ENCODE data around the gene SCN5A.

Gene SCN5A

DNA sequence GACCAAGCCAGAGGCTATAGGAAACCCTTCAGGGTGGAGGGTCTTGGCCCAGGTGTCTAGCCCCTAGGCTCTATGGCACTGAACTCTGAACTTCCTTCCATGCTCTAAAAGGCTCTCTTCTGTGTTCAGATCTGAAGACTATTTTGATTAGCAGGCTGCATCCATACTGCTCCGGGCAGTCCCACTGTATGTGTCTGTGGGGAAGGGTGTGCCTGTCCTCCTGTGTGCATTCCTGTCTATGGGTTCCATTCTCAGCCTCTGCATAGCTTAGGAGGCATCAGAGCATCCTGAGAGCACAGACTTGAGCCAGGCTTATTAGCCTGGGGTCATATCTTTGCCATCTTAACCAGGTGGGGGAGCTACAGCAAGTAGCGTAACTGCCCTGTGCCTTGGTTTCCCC is 115.3 kb downstream of the SCN5A start:
- Histone ChIP-seq H3K18ac (ENCODE audit: low read length) (no peak overlapping the region), H2BK120ac (ENCODE audit: low read depth, low read length) (no peak overlapping the region), H3K27ac (ENCODE audit: low read depth, low read length) (no peak overlapping the region), H2BK5ac (ENCODE audit: low read length) (no peak overlapping the region), H4K8ac (ENCODE audit: low read depth, low read length) (no peak overlapping the region), H3K4me1 (ENCODE audit: control insufficient read depth, low read depth, low read length) (peaks cover 11% of the 10 kb centered on the region), H3K79me2 (ENCODE audit: control insufficient read depth, insufficient read depth, low read length) (no peaks in the 10 kb centered on the region), H3K56ac (ENCODE audit: low read length) (peak overlapping the region; percentile 15), H4K5ac (ENCODE audit: low read length) (no peak overlapping the region), H3K79me1 (ENCODE audit: low read length) (no peaks in the 10 kb centered on the region), H2BK15ac (replicated peaks; ENCODE audit: low read depth) (no peak overlapping the region), H3K36me3 (ENCODE audit: control insufficient read depth, insufficient read depth, low read length) (peaks cover 2% of the 10 kb centered on the region), H3K4me2 (ENCODE audit: low read length) (no peak overlapping the region), H3K4me3 (ENCODE audit: low read length) (no peak overlapping the region), H2AK5ac (ENCODE audit: low read length) (no peak overlapping the region), H3K4ac (ENCODE audit: low read depth, low read length) (no peak overlapping the region), H3K9ac (ENCODE audit: low read length) (no peak overlapping the region), H3K23ac (ENCODE audit: low read length) (no peak overlapping the region), H3K27me3 (ENCODE audit: insufficient read depth, low read length, poor library complexity) (no peaks in the 10 kb centered on the region)
- no CpG with 5 or more reads among the region's 2 CpGs for WGBS (ENCODE audit: extremely low coverage, insufficient coverage, low lambda C conversion rate)
- no peak for DNase-seq

DNA sequence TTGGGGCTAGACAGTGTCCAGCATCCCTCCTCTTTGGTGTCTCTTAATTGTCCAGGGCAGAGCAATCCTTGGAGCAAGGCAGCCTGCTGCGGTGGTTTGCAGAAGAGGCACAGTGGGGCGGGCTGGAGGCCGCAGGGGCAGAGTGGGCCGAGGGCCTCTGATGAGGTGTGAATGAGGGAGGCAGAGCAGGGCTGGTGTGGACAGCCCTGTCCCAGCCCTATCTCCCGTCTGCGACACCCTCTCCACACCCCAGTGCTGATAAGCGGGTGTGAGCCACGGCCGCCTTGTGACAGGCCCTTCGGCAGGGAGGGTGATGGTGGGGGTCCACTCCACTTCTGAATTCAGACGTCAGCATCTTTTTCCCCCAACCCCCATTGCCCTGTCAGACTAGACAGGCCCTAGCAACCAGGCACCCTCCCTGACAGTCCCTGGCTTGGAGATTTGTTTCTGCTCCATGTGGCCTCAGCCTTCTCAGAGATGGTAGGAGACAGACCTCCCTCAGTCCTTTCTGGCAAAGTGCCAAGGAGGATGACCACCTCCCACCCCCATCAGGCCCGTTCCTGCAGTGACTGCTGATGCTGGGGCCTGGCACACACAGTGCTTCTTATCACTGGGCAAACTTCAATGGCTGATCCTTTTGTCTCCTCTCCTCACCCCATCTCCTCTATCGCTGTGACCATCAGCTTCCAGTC is 116.1 kb downstream of the SCN5A start:
- no peak overlapping the region for H3K27ac ChIP-seq (ENCODE audit: low read depth, low read length)
- no peak overlapping the region for H3K4ac ChIP-seq (ENCODE audit: low read depth, low read length)
- H3K79me1 ChIP-seq (ENCODE audit: low read length) = no peaks in the 10 kb centered on the region
- no peak overlapping the region for H4K8ac ChIP-seq (ENCODE audit: low read depth, low read length)
- H2AK5ac ChIP-seq (ENCODE audit: low read length) = no peak overlapping the region
- H3K56ac ChIP-seq (ENCODE audit: low read length) = no peak overlapping the region
- peak; percentile 75 for DNase-seq
- peaks cover 11% of the 10 kb centered on the region for H3K4me1 ChIP-seq (ENCODE audit: control insufficient read depth, low read depth, low read length)
- no peak overlapping the region for H3K23ac ChIP-seq (ENCODE audit: low read length)
- WGBS (ENCODE audit: extremely low coverage, insufficient coverage, low lambda C conversion rate) = no CpG with 5 or more reads among the region's 13 CpGs
- no peaks in the 10 kb centered on the region for H3K79me2 ChIP-seq (ENCODE audit: control insufficient read depth, insufficient read depth, low read length)
- H2BK5ac ChIP-seq (ENCODE audit: low read length) = no peak overlapping the region
- no peaks in the 10 kb centered on the region for H3K27me3 ChIP-seq (ENCODE audit: insufficient read depth, low read length, poor library complexity)
- no peak overlapping the region for H3K4me3 ChIP-seq (ENCODE audit: low read length)
- no peak overlapping the region for H4K5ac ChIP-seq (ENCODE audit: low read length)
- H2BK15ac ChIP-seq (replicated peaks; ENCODE audit: low read depth) = no peak overlapping the region
- H3K4me2 ChIP-seq (ENCODE audit: low read length) = no peak overlapping the region
- peaks cover 2% of the 10 kb centered on the region for H3K36me3 ChIP-seq (ENCODE audit: control insufficient read depth, insufficient read depth, low read length)
- H3K18ac ChIP-seq (ENCODE audit: low read length) = no peak overlapping the region
- no peak overlapping the region for H3K9ac ChIP-seq (ENCODE audit: low read length)
- H2BK120ac ChIP-seq (ENCODE audit: low read depth, low read length) = no peak overlapping the region

DNA sequence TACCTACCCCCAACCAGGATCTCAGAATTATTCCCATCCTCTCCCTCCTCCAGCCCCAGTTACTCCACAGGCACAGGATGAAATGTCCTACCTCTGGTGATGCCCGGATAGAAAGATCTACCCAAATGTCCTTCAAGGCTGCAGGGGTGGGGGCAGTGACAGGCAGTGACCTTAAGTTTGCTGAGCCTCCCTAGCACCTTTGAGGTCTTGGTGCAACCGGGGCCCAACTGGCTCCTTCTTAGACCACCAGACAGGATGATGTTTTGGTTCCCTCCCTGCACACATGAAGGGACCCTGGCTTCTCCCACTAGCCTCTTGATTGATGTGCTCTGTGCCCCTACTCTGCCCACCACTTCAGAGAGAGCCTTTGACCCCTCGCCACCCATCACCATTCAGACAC is 117.0 kb downstream of the SCN5A start:
- Histone ChIP-seq H3K56ac (ENCODE audit: low read length) (no peak overlapping the region), H3K79me2 (ENCODE audit: control insufficient read depth, insufficient read depth, low read length) (no peaks in the 10 kb centered on the region), H2BK120ac (ENCODE audit: low read depth, low read length) (no peak overlapping the region), H3K23ac (ENCODE audit: low read length) (no peak overlapping the region), H3K18ac (ENCODE audit: low read length) (no peak overlapping the region), H2BK5ac (ENCODE audit: low read length) (no peak overlapping the region), H3K9ac (ENCODE audit: low read length) (no peak overlapping the region), H2BK15ac (replicated peaks; ENCODE audit: low read depth) (no peak overlapping the region), H3K27ac (ENCODE audit: low read depth, low read length) (no peak overlapping the region), H3K4me1 (ENCODE audit: control insufficient read depth, low read depth, low read length) (peaks cover 11% of the 10 kb centered on the region), H3K4me2 (ENCODE audit: low read length) (no peak overlapping the region), H2AK5ac (ENCODE audit: low read length) (no peak overlapping the region), H3K4me3 (ENCODE audit: low read length) (no peak overlapping the region), H4K5ac (ENCODE audit: low read length) (no peak overlapping the region), H4K8ac (ENCODE audit: low read depth, low read length) (no peak overlapping the region), H3K36me3 (ENCODE audit: control insufficient read depth, insufficient read depth, low read length) (peaks cover 2% of the 10 kb centered on the region), H3K79me1 (ENCODE audit: low read length) (no peaks in the 10 kb centered on the region), H3K27me3 (ENCODE audit: insufficient read depth, low read length, poor library complexity) (no peaks in the 10 kb centered on the region), H3K4ac (ENCODE audit: low read depth, low read length) (no peak overlapping the region)
- no CpG with 5 or more reads among the region's 3 CpGs for WGBS (ENCODE audit: extremely low coverage, insufficient coverage, low lambda C conversion rate)
- DNase-seq = no peak

DNA sequence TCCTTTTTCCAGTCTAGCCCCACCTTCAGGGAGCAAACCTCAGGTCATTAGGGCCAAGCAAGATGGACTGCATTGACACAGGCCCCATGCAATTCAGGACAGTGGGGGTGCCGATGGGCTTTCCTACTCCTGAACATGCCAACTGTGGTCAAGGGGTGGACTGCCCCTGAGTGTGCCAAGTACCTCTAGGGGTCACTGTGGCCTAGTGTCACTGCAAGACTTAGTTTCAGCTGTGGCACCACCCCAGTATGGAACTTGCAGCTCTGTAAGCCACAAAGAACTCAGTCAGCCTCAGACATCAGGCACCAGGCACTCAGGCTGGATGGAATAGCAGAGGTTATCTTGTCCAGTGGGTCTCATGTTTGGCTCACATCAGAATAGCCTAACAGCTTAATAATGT is 121.0 kb downstream of the SCN5A start:
- H3K9ac ChIP-seq (ENCODE audit: low read length) = no peak overlapping the region
- no peak overlapping the region for H4K5ac ChIP-seq (ENCODE audit: low read length)
- no peak overlapping the region for H2BK15ac ChIP-seq (replicated peaks; ENCODE audit: low read depth)
- H3K36me3 ChIP-seq (ENCODE audit: control insufficient read depth, insufficient read depth, low read length) = peaks cover 2% of the 10 kb centered on the region
- H3K18ac ChIP-seq (ENCODE audit: low read length) = no peak overlapping the region
- H3K4me2 ChIP-seq (ENCODE audit: low read length) = no peak overlapping the region
- no CpG with 5 or more reads among the region's 1 CpG for WGBS (ENCODE audit: extremely low coverage, insufficient coverage, low lambda C conversion rate)
- no peaks in the 10 kb centered on the region for H3K27me3 ChIP-seq (ENCODE audit: insufficient read depth, low read length, poor library complexity)
- no peak overlapping the region for H4K8ac ChIP-seq (ENCODE audit: low read depth, low read length)
- peaks cover 3% of the 10 kb centered on the region for H3K4me1 ChIP-seq (ENCODE audit: control insufficient read depth, low read depth, low read length)
- no peak overlapping the region for H3K4me3 ChIP-seq (ENCODE audit: low read length)
- H2AK5ac ChIP-seq (ENCODE audit: low read length) = no peak overlapping the region
- H3K79me2 ChIP-seq (ENCODE audit: control insufficient read depth, insufficient read depth, low read length) = no peaks in the 10 kb centered on the region
- H3K27ac ChIP-seq (ENCODE audit: low read depth, low read length) = no peak overlapping the region
- no peak overlapping the region for H3K23ac ChIP-seq (ENCODE audit: low read length)
- no peak overlapping the region for H2BK5ac ChIP-seq (ENCODE audit: low read length)
- DNase-seq = peak; percentile 75
- no peak overlapping the region for H3K4ac ChIP-seq (ENCODE audit: low read depth, low read length)
- no peaks in the 10 kb centered on the region for H3K79me1 ChIP-seq (ENCODE audit: low read length)
- H3K56ac ChIP-seq (ENCODE audit: low read length) = no peak overlapping the region
- no peak overlapping the region for H2BK120ac ChIP-seq (ENCODE audit: low read depth, low read length)

DNA sequence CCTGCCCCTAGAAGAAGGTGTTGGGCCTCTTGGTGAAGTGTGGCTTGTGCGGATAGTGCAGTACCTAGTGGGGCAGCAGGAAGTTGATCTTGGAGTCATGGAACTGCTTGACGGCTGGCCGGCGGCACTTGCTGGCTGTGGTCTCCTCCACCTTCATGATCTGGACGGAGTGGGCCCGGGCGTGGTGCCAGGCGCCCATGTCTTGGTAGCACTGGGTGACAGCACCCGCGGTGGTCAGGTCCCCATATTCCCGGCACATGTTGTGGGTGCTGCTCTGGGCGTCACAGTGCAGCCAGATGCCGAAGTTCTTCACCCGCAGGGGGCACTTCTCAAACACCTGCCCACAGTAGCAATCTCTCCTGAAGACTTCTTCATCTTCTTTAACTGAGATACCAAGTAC is 122.7 kb downstream of the SCN5A start:
- Histone ChIP-seq H3K4me2 (ENCODE audit: low read length) (no peak overlapping the region), H3K9ac (ENCODE audit: low read length) (no peak overlapping the region), H3K79me2 (ENCODE audit: control insufficient read depth, insufficient read depth, low read length) (no peaks in the 10 kb centered on the region), H3K36me3 (ENCODE audit: control insufficient read depth, insufficient read depth, low read length) (peaks cover 2% of the 10 kb centered on the region), H3K18ac (ENCODE audit: low read length) (no peak overlapping the region), H3K56ac (ENCODE audit: low read length) (no peak overlapping the region), H3K4ac (ENCODE audit: low read depth, low read length) (no peak overlapping the region), H4K5ac (ENCODE audit: low read length) (no peak overlapping the region), H2BK5ac (ENCODE audit: low read length) (no peak overlapping the region), H3K4me1 (ENCODE audit: control insufficient read depth, low read depth, low read length) (no peaks in the 10 kb centered on the region), H2BK120ac (ENCODE audit: low read depth, low read length) (no peak overlapping the region), H3K27ac (ENCODE audit: low read depth, low read length) (no peak overlapping the region), H3K27me3 (ENCODE audit: insufficient read depth, low read length, poor library complexity) (no peaks in the 10 kb centered on the region), H3K4me3 (ENCODE audit: low read length) (no peak overlapping the region), H4K8ac (ENCODE audit: low read depth, low read length) (no peak overlapping the region), H2AK5ac (ENCODE audit: low read length) (no peak overlapping the region), H3K23ac (ENCODE audit: low read length) (no peak overlapping the region), H2BK15ac (replicated peaks; ENCODE audit: low read depth) (no peak overlapping the region), H3K79me1 (ENCODE audit: low read length) (no peaks in the 10 kb centered on the region)
- WGBS (ENCODE audit: extremely low coverage, insufficient coverage, low lambda C conversion rate) = no CpG with 5 or more reads among the region's 14 CpGs
- DNase-seq = no peak

DNA sequence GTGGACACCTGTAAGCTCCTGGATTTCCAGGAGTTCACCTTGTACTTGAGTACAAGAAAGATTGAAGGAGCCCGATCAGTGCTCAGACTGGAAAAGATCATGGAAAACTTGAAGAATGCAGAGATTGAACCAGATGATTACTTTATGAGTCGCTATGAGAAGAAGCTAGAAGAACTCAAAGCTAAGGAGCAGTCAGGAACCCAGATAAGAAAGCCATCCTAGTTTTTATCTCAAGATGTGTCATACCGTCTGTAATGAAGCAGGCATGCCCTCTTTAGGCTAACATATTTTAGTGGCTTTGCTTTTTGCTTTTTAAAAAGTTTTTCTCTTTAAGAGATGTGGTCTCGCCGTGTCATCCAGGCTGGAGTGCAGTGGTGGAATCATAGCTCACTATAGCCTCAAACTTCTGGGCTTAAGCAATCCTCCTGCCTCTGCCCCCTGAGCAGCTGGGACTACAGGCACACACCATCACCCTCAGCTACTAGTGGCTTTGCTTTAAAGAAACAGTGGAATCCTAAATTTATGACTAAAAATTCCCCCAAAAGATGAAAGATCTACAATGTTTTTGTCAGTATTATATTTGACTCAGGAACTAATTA is 125.2 kb downstream of the SCN5A start:
- no peak for DNase-seq
- Histone ChIP-seq H3K27me3 (ENCODE audit: insufficient read depth, low read length, poor library complexity) (no peaks in the 10 kb centered on the region), H3K56ac (ENCODE audit: low read length) (no peak overlapping the region), H3K36me3 (ENCODE audit: control insufficient read depth, insufficient read depth, low read length) (no peaks in the 10 kb centered on the region), H3K18ac (ENCODE audit: low read length) (no peak overlapping the region), H3K4ac (ENCODE audit: low read depth, low read length) (no peak overlapping the region), H3K4me3 (ENCODE audit: low read length) (no peak overlapping the region), H3K27ac (ENCODE audit: low read depth, low read length) (no peak overlapping the region), H4K8ac (ENCODE audit: low read depth, low read length) (no peak overlapping the region), H2BK15ac (replicated peaks; ENCODE audit: low read depth) (no peak overlapping the region), H4K5ac (ENCODE audit: low read length) (no peak overlapping the region), H2BK5ac (ENCODE audit: low read length) (no peak overlapping the region), H2BK120ac (ENCODE audit: low read depth, low read length) (no peak overlapping the region), H3K9ac (ENCODE audit: low read length) (no peak overlapping the region), H3K23ac (ENCODE audit: low read length) (no peak overlapping the region), H3K79me2 (ENCODE audit: control insufficient read depth, insufficient read depth, low read length) (no peaks in the 10 kb centered on the region), H2AK5ac (ENCODE audit: low read length) (no peak overlapping the region), H3K4me1 (ENCODE audit: control insufficient read depth, low read depth, low read length) (no peaks in the 10 kb centered on the region), H3K79me1 (ENCODE audit: low read length) (no peaks in the 10 kb centered on the region), H3K4me2 (ENCODE audit: low read length) (no peak overlapping the region)
- WGBS (ENCODE audit: extremely low coverage, insufficient coverage, low lambda C conversion rate) = no CpG with 5 or more reads among the region's 5 CpGs
